Measurements from ENCODE around the gene SNX19. TPM values are rescaled to one million over a fixed set of nuclear protein-coding genes. Genes with fewer than 3 reads are reported as not detected.

The SNX19 gene
- polyA plus RNA-seq, 2 donors: 7.6 to 15.8 TPM

GRCh38 chr11:130828741-130829140, 87.5 kb downstream of the SNX19 start:
- no peaks in the 10 kb centered on the region for H3K9me3 ChIP-seq (ENCODE audit: control insufficient read depth in 2 of 2, insufficient read depth in 1 of 2, low read depth in 1 of 2, low read length in 1 of 2)
- H3K4me1 ChIP-seq (ENCODE audit: control insufficient read depth in 2 of 2, insufficient read depth in 2 of 2, low read length in 1 of 2): peaks cover 4 to 8% of the 10 kb centered on the region in 2 donors
- no peak overlapping the region for H3K4me3 ChIP-seq (ENCODE audit: low read depth in 1 of 2, low read length in 2 of 2)
- no peaks in the 10 kb centered on the region for H3K27me3 ChIP-seq (ENCODE audit: control insufficient read depth in 1 of 2, insufficient read depth in 2 of 2, low read length in 2 of 2)
- no peaks in the 10 kb centered on the region for H3K36me3 ChIP-seq (ENCODE audit: control insufficient read depth in 2 of 2, insufficient read depth in 2 of 2, low read length in 1 of 2)
- 72 to 76% methylated on average over 7 of the region's 7 CpGs for WGBS, 2 donors
- no peak overlapping the region for H3K27ac ChIP-seq (ENCODE audit: low read depth in 2 of 2, low read length in 1 of 2)

- Histone ChIP-seq H3K27ac (ENCODE audit: low read depth in 2 of 2, low read length in 1 of 2) (no peak overlapping the region), H3K36me3 (ENCODE audit: control insufficient read depth in 2 of 2, insufficient read depth in 2 of 2, low read length in 1 of 2) (no peaks in the 10 kb centered on the region), H3K27me3 (ENCODE audit: control insufficient read depth in 1 of 2, insufficient read depth in 2 of 2, low read length in 2 of 2) (no peaks in the 10 kb centered on the region), H3K9me3 (ENCODE audit: control insufficient read depth in 2 of 2, insufficient read depth in 1 of 2, low read depth in 1 of 2, low read length in 1 of 2) (no peaks in the 10 kb centered on the region), H3K4me1 (ENCODE audit: control insufficient read depth in 2 of 2, insufficient read depth in 2 of 2, low read length in 1 of 2) (peaks cover 4 to 8% of the 10 kb centered on the region in 2 donors), H3K4me3 (ENCODE audit: low read depth in 1 of 2, low read length in 2 of 2) (no peak overlapping the region)
- 59 to 61% methylated on average over 13 of the region's 13 CpGs for WGBS, 2 donors
Observed at GRCh38 chr11:130827451-130828377, 88.6 kb downstream of the SNX19 start.

- H3K9me3 ChIP-seq (ENCODE audit: control insufficient read depth in 2 of 2, insufficient read depth in 1 of 2, low read depth in 1 of 2, low read length in 1 of 2): no peaks in the 10 kb centered on the region
- H3K36me3 ChIP-seq (ENCODE audit: control insufficient read depth in 2 of 2, insufficient read depth in 2 of 2, low read length in 1 of 2): no peaks in the 10 kb centered on the region
- WGBS, 2 donors: 73 to 76% methylated on average over 9 of the region's 9 CpGs
- no peaks in the 10 kb centered on the region for H3K27me3 ChIP-seq (ENCODE audit: control insufficient read depth in 1 of 2, insufficient read depth in 2 of 2, low read length in 2 of 2)
- no peak overlapping the region for H3K27ac ChIP-seq (ENCODE audit: low read depth in 2 of 2, low read length in 1 of 2)
- peaks cover 4 to 8% of the 10 kb centered on the region in 2 donors for H3K4me1 ChIP-seq (ENCODE audit: control insufficient read depth in 2 of 2, insufficient read depth in 2 of 2, low read length in 1 of 2)
- no peak overlapping the region for H3K4me3 ChIP-seq (ENCODE audit: low read depth in 1 of 2, low read length in 2 of 2)
Observed at GRCh38 chr11:130826572-130826971, 89.7 kb downstream of the SNX19 start.

- H3K9me3 ChIP-seq (ENCODE audit: control insufficient read depth in 2 of 2, insufficient read depth in 1 of 2, low read depth in 1 of 2, low read length in 1 of 2): no peaks in the 10 kb centered on the region
- H3K4me1 ChIP-seq (ENCODE audit: control insufficient read depth in 2 of 2, insufficient read depth in 2 of 2, low read length in 1 of 2): peaks cover 4 to 7% of the 10 kb centered on the region in 2 donors
- H3K27me3 ChIP-seq (ENCODE audit: control insufficient read depth in 1 of 2, insufficient read depth in 2 of 2, low read length in 2 of 2): no peaks in the 10 kb centered on the region
- WGBS, 2 donors: 77 to 83% methylated on average over 8 of the region's 8 CpGs
- H3K4me3 ChIP-seq (ENCODE audit: low read depth in 1 of 2, low read length in 2 of 2): no peak overlapping the region
- no peak overlapping the region for H3K27ac ChIP-seq (ENCODE audit: low read depth in 2 of 2, low read length in 1 of 2)
- no peaks in the 10 kb centered on the region for H3K36me3 ChIP-seq (ENCODE audit: control insufficient read depth in 2 of 2, insufficient read depth in 2 of 2, low read length in 1 of 2)
Observed at GRCh38 chr11:130825983-130826382, 90.3 kb downstream of the SNX19 start.

GRCh38 chr11:130825561-130825960, 90.7 kb downstream of the SNX19 start:
- Histone ChIP-seq H3K36me3 (ENCODE audit: control insufficient read depth in 2 of 2, insufficient read depth in 2 of 2, low read length in 1 of 2) (no peaks in the 10 kb centered on the region), H3K27ac (ENCODE audit: low read depth in 2 of 2, low read length in 1 of 2) (no peak overlapping the region), H3K9me3 (ENCODE audit: control insufficient read depth in 2 of 2, insufficient read depth in 1 of 2, low read depth in 1 of 2, low read length in 1 of 2) (no peaks in the 10 kb centered on the region), H3K4me3 (ENCODE audit: low read depth in 1 of 2, low read length in 2 of 2) (no peak overlapping the region), H3K4me1 (ENCODE audit: control insufficient read depth in 2 of 2, insufficient read depth in 2 of 2, low read length in 1 of 2) (peaks cover 4% of the 10 kb centered on the region in 2 donors), H3K27me3 (ENCODE audit: control insufficient read depth in 1 of 2, insufficient read depth in 2 of 2, low read length in 2 of 2) (no peaks in the 10 kb centered on the region)
- WGBS, 2 donors: 68 to 79% methylated on average over 5 of the region's 5 CpGs

All from esophagus (tissue), 2 donors.